Left ventricle myocardium inferior (tissue), 1 donor: ENCODE data around the gene PSMD1. TPM values are rescaled to one million over a fixed set of nuclear protein-coding genes. Genes with fewer than 3 reads are reported as not detected.

Source experiments
- DNase-seq: peaks from one replicate; pipeline ENCODE4 v3.0.0-alpha.2; 2020
- H3K27ac ChIP-seq: fragments of 200-600 bp; replicated peaks from 2 replicates; pipeline ENCODE4 v1.8.0; 2021
- H3K27me3 ChIP-seq: fragments of 200-600 bp; 2 replicates; pipeline ENCODE4 v1.8.0; 2021; ENCODE audit warnings: low read depth
- H3K36me3 ChIP-seq: fragments of 200-600 bp; 2 replicates; pipeline ENCODE4 v1.8.0; 2021
- H3K4me1 ChIP-seq: fragments of 200-600 bp; 2 replicates; pipeline ENCODE4 v1.8.0; 2021
- H3K4me3 ChIP-seq: fragments of 200-600 bp; 2 replicates; pipeline ENCODE4 v1.8.0; 2021; ENCODE audit warnings: mild to moderate bottlenecking, moderate library complexity
- H3K9me3 ChIP-seq: fragments of 200-600 bp; replicated peaks from 2 replicates; pipeline ENCODE4 v1.8.0; 2021
- CTCF ChIP-seq: fragments of 200-600 bp; IDR thresholded peaks from 2 replicates; pipeline ENCODE4 v1.8.0; 2021; ENCODE audit warnings: antibody characterized with exemption, mild to moderate bottlenecking, borderline replicate concordance
- intact Hi-C: fragments of 100-400 bp; cut with micrococcal nuclease; formaldehyde crosslinking; loops from one replicate; pipeline ENCODE4 v1.11.0; 2022
- total RNA-seq: library from RNA; stranded (reverse); fragmentation: NEBNext Ultra II Directional; extraction: Animal tissue kit (Norgen Biotek cat#: 25700); gene quantifications from one replicate; pipeline ENCODE4 v1.2.1, GENCODE V29; 2021
- donor health status: DM: no; HTN: yes; CAD: no; lungs with severe emphysema.

The PSMD1 gene
- total RNA-seq, 1 donor from 2014 or later = 90.5 TPM

GRCh38 chr2:231052494-231053451 is 3.9 kb upstream of the PSMD1 start:
- peaks cover 9% of the 10 kb centered on the region for H3K27me3 ChIP-seq
- intact Hi-C loops = no loop called here
- H3K27ac ChIP-seq = peak overlapping the region; percentile 77

DNA sequence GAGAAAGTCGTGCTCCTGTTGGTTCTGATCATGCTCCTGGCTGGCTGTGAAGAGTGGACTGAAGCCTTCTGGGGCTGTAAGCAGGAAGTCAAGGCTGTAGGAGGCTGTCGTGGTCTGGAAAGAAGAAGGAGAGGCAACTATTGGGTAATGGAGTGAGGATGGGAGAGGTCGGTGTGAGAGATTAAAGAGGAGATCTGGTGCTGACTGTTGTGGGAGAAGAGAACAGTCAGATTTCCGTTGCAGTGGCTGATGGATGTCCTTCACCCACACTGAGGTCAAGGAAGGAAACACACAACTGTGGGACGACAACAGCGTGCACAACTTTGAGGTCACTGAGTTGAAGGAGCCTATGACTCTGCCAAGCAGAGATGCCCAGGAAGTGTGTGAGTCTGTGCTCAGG is 2.8 kb upstream of the PSMD1 start:
- Histone ChIP-seq H3K27ac (no peak overlapping the region), H3K4me3 (no peak overlapping the region), H3K27me3 (no peaks in the 10 kb centered on the region), H3K9me3 (no peaks in the 10 kb centered on the region), H3K36me3 (no peaks in the 10 kb centered on the region), H3K4me1 (peaks cover 35% of the 10 kb centered on the region)
- intact Hi-C loops = no loop called here
- no peak for TF ChIP-seq CTCF
- DNase-seq = no peak

More at GRCh38 chr2:231052494-231053451, 3.9 kb upstream of the PSMD1 start:
- no peaks in the 10 kb centered on the region for H3K9me3 ChIP-seq
- peak; percentile 80 for DNase-seq
- peaks cover 25% of the 10 kb centered on the region for H3K4me1 ChIP-seq
- TF ChIP-seq CTCF = peak; percentile 98
- peak overlapping the region; percentile 85 for H3K4me3 ChIP-seq
- H3K36me3 ChIP-seq = no peaks in the 10 kb centered on the region

DNA sequence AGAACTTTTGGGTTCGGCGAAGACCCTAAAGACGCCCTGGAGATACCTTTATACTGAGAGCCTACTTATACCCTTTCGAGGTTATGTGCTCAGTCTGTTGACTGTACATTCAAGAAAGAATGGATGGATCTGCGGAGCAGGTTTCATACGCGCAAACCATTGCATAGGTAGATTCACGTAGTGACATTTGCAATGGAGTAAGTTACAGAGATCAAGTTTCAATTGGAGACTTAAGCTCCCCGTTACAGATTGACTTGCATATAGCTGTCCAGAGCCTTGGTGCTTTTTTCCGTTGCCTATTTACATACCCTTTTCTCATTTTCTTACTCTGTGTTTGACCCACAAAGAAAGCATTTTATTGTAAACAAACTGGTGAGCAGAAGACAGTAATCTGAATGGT is 923 bp downstream of the PSMD1 start:
- intact Hi-C loops = no loop called here
- no peak for TF ChIP-seq CTCF
- H3K9me3 ChIP-seq = no peaks in the 10 kb centered on the region
- H3K4me1 ChIP-seq = peaks cover 45% of the 10 kb centered on the region
- DNase-seq = no peak
- H3K27ac ChIP-seq = peak overlapping the region; percentile 98
- peak overlapping the region; percentile 100 for H3K4me3 ChIP-seq
- H3K27me3 ChIP-seq = no peaks in the 10 kb centered on the region
- peaks cover 12% of the 10 kb centered on the region for H3K36me3 ChIP-seq

- no peaks in the 10 kb centered on the region for H3K27me3 ChIP-seq
- H3K4me3 ChIP-seq = peak overlapping the region; percentile 100
Measured at GRCh38 chr2:231058761-231059550, 2.3 kb downstream of the PSMD1 start.

More at GRCh38 chr2:231058761-231059550, 2.3 kb downstream of the PSMD1 start:
- peaks cover 26% of the 10 kb centered on the region for H3K36me3 ChIP-seq
- TF ChIP-seq CTCF = no peak
- intact Hi-C loops = no loop called here
- no peak overlapping the region for H3K27ac ChIP-seq
- no peak for DNase-seq
- no peaks in the 10 kb centered on the region for H3K9me3 ChIP-seq
- H3K4me1 ChIP-seq = peaks cover 47% of the 10 kb centered on the region
